LNCaP clone FGC (cell line): ENCODE results near the gene LRRN3.
A peak's percentile ranks its signal among the peaks of the same experiment; 100 is the strongest.

ENCODE experiments used
- DNase-seq: peaks from one replicate; pipeline ENCODE4 v3.0.0-alpha.2; 2011; ENCODE audit warnings: low read depth
- H3K4me3 ChIP-seq: 2 replicates; pipeline ENCODE4 v1.5.1; 2011; ENCODE audit warnings: mild to moderate bottlenecking, low read depth, low read length, control low read depth
- TF ChIP-seq, protein P1 (sequence below): IDR thresholded peaks from 2 replicates; pipeline ENCODE4 v1.5.1; 2012; ENCODE audit warnings: mild to moderate bottlenecking; ENCODE audit not compliant: control insufficient read depth, insufficient read depth; ENCODE audit errors: extremely low read depth

The LRRN3 gene

GRCh38 chr7:111103678-111104274 is 12.8 kb downstream of the LRRN3 start:
- no peak overlapping the region for H3K4me3 ChIP-seq
- DNase-seq, result no peak
- TF ChIP-seq, protein P1, sequence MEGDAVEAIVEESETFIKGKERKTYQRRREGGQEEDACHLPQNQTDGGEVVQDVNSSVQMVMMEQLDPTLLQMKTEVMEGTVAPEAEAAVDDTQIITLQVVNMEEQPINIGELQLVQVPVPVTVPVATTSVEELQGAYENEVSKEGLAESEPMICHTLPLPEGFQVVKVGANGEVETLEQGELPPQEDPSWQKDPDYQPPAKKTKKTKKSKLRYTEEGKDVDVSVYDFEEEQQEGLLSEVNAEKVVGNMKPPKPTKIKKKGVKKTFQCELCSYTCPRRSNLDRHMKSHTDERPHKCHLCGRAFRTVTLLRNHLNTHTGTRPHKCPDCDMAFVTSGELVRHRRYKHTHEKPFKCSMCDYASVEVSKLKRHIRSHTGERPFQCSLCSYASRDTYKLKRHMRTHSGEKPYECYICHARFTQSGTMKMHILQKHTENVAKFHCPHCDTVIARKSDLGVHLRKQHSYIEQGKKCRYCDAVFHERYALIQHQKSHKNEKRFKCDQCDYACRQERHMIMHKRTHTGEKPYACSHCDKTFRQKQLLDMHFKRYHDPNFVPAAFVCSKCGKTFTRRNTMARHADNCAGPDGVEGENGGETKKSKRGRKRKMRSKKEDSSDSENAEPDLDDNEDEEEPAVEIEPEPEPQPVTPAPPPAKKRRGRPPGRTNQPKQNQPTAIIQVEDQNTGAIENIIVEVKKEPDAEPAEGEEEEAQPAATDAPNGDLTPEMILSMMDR, result no peak

- H3K4me3 ChIP-seq, result no peak overlapping the region
- TF ChIP-seq, protein P1, result no peak
- no peak for DNase-seq
These were observed 13.8 kb downstream of the LRRN3 start for GRCh38 chr7:111104710-111105109.

- no peak for DNase-seq
- TF ChIP-seq, protein P1, result no peak
- H3K4me3 ChIP-seq, result no peak overlapping the region
These were observed 14.3 kb downstream of the LRRN3 start for GRCh38 chr7:111105269-111105668.

GRCh38 chr7:111107579-111107978 is 16.7 kb downstream of the LRRN3 start:
- DNase-seq, result no peak
- H3K4me3 ChIP-seq, result no peak overlapping the region
- TF ChIP-seq, protein P1, result no peak

GRCh38 chr7:111108000-111108399 is 17.1 kb downstream of the LRRN3 start:
- DNase-seq, result peak; percentile 26
- no peak overlapping the region for H3K4me3 ChIP-seq
- TF ChIP-seq, protein P1, result no peak

GRCh38 chr7:111108496-111108895 is 17.6 kb downstream of the LRRN3 start:
- no peak for DNase-seq
- TF ChIP-seq, protein P1, result no peak

DNA sequence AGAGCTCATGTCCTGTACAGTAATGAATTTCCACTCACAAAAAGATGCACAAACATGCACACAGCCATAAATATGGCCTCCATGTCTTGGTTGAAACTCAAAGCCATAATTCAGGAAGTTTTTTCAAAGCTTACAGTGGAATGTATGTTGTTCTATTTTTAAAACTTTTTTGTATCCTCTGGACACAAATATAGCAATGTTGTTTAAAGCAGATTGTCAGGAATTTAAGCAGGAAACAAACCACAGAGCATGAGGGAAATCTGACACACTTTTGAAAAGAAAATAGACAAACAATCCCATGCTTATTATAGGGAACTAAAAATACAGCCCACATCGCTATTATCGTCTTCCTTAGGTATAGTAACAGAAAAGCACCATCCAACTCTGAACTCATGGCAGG is 21.5 kb downstream of the LRRN3 start:
- H3K4me3 ChIP-seq, result no peak overlapping the region
- DNase-seq, result no peak
- TF ChIP-seq, protein P1, result no peak

More at GRCh38 chr7:111108496-111108895, 17.6 kb downstream of the LRRN3 start:
- no peak overlapping the region for H3K4me3 ChIP-seq
